Measurements from ENCODE around the gene WDFY4.

DNA sequence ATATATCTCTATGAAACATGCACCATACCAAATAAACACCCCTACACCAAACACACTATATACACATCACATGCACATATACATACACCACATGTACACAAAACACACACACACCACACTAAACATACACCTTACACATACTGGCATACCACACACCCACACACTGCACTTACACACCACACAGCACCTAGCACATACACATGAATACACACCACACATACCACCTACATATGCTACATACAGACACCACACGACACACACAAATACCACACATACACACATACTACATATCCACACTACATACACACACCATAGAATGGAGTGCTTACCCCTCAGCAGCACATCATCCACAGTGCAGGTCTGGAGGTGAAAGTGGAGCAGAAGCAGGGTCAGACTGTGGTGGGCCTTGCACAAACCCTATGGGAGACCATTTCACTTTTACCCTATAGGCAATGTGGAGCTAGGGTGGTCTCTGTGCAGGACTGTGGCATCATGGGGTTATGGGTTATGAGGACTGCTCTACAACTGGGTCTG is 64.6 kb downstream of the WDFY4 start:
- TF ChIP-seq, protein P1, sequence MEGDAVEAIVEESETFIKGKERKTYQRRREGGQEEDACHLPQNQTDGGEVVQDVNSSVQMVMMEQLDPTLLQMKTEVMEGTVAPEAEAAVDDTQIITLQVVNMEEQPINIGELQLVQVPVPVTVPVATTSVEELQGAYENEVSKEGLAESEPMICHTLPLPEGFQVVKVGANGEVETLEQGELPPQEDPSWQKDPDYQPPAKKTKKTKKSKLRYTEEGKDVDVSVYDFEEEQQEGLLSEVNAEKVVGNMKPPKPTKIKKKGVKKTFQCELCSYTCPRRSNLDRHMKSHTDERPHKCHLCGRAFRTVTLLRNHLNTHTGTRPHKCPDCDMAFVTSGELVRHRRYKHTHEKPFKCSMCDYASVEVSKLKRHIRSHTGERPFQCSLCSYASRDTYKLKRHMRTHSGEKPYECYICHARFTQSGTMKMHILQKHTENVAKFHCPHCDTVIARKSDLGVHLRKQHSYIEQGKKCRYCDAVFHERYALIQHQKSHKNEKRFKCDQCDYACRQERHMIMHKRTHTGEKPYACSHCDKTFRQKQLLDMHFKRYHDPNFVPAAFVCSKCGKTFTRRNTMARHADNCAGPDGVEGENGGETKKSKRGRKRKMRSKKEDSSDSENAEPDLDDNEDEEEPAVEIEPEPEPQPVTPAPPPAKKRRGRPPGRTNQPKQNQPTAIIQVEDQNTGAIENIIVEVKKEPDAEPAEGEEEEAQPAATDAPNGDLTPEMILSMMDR (IDR thresholded peaks at IDR 0.05; ENCODE audit: low read depth, low read length, missing input control), result no peak
- TF ChIP-seq SP1 (IDR thresholded peaks at IDR 0.05) (no peak), RAD21 (IDR thresholded peaks at IDR 0.05) (no peak), TAF1 (conservative IDR thresholded peaks at IDR 0.05) (no peak), JUND (IDR thresholded peaks at IDR 0.05) (no peak), YY1 (IDR thresholded peaks at IDR 0.05) (no peak), HNF4G (IDR thresholded peaks at IDR 0.05) (no peak), GABPA (IDR thresholded peaks at IDR 0.05 in 1 of 2, conservative IDR thresholded peaks at IDR 0.05 in 1 of 2) (no peak), HNF4A (conservative IDR thresholded peaks at IDR 0.05) (no peak), FOXA2 (IDR thresholded peaks at IDR 0.05) (no peak), RXRA (IDR thresholded peaks at IDR 0.05) (no peak)
- TF ChIP-seq, protein P2, sequence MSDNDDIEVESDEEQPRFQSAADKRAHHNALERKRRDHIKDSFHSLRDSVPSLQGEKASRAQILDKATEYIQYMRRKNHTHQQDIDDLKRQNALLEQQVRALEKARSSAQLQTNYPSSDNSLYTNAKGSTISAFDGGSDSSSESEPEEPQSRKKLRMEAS (IDR thresholded peaks at IDR 0.05), result no peak
- TF ChIP-seq, protein P3, sequence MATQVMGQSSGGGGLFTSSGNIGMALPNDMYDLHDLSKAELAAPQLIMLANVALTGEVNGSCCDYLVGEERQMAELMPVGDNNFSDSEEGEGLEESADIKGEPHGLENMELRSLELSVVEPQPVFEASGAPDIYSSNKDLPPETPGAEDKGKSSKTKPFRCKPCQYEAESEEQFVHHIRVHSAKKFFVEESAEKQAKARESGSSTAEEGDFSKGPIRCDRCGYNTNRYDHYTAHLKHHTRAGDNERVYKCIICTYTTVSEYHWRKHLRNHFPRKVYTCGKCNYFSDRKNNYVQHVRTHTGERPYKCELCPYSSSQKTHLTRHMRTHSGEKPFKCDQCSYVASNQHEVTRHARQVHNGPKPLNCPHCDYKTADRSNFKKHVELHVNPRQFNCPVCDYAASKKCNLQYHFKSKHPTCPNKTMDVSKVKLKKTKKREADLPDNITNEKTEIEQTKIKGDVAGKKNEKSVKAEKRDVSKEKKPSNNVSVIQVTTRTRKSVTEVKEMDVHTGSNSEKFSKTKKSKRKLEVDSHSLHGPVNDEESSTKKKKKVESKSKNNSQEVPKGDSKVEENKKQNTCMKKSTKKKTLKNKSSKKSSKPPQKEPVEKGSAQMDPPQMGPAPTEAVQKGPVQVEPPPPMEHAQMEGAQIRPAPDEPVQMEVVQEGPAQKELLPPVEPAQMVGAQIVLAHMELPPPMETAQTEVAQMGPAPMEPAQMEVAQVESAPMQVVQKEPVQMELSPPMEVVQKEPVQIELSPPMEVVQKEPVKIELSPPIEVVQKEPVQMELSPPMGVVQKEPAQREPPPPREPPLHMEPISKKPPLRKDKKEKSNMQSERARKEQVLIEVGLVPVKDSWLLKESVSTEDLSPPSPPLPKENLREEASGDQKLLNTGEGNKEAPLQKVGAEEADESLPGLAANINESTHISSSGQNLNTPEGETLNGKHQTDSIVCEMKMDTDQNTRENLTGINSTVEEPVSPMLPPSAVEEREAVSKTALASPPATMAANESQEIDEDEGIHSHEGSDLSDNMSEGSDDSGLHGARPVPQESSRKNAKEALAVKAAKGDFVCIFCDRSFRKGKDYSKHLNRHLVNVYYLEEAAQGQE (IDR thresholded peaks at IDR 0.05), result no peak
- TF ChIP-seq, protein P4, sequence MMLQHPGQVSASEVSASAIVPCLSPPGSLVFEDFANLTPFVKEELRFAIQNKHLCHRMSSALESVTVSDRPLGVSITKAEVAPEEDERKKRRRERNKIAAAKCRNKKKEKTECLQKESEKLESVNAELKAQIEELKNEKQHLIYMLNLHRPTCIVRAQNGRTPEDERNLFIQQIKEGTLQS (IDR thresholded peaks at IDR 0.05), result no peak

All from liver (tissue), 3 donors.